GM23338 (cell line): Measurements from ENCODE around the gene DGKG. TPM values are rescaled to one million over a fixed set of nuclear protein-coding genes. Genes with fewer than 3 reads are reported as not detected.

Source experiments
- ATAC-seq: fragments of 200-7000 bp; cut with Tn5 transposase; 3 replicates; pipeline ENCODE4 v1.9.1; 2020
- DNase-seq: peaks from one replicate; pipeline ENCODE4 v3.0.0-alpha.2; 2015; ENCODE audit warnings: low spot score
- H2AFZ ChIP-seq: fragments of 200-600 bp; sonication (generic); 2 replicates; pipeline ENCODE4 v1.8.0; 2016; ENCODE audit warnings: antibody characterized with exemption, mild to moderate bottlenecking, moderate library complexity
- H3F3A ChIP-seq: fragments of 200-600 bp; sonication (generic); replicated peaks from 2 replicates; pipeline ENCODE4 v1.8.0; 2017; ENCODE audit warnings: antibody characterized with exemption, mixed run types, low read depth
- H3K27ac ChIP-seq: fragments of 200-600 bp; sonication (generic); 2 replicates; pipeline ENCODE4 v1.6.1; 2016; ENCODE audit warnings: low read depth
- H3K27me3 ChIP-seq: fragments of 200-600 bp; sonication (generic); 2 replicates; pipeline ENCODE4 v1.8.0; 2016; ENCODE audit warnings: mild to moderate bottlenecking, mixed run types, moderate library complexity; ENCODE audit not compliant: insufficient read depth
- H3K36me3 ChIP-seq: fragments of 200-600 bp; sonication (generic); 2 replicates; pipeline ENCODE4 v1.8.0; 2016; ENCODE audit warnings: mild to moderate bottlenecking; ENCODE audit not compliant: insufficient read depth
- H3K4me1 ChIP-seq: fragments of 200-600 bp; sonication (generic); 2 replicates; pipeline ENCODE4 v1.8.0; 2016; ENCODE audit warnings: mild to moderate bottlenecking, moderate library complexity; ENCODE audit not compliant: insufficient read depth
- H3K4me2 ChIP-seq: fragments of 200-600 bp; sonication (generic); 2 replicates; pipeline ENCODE4 v1.7.1; 2017; ENCODE audit warnings: mixed run types
- H3K4me3 ChIP-seq: fragments of 200-600 bp; sonication (generic); 2 replicates; pipeline ENCODE4 v1.6.1; 2016; ENCODE audit warnings: mixed run types
- H3K79me2 ChIP-seq: fragments of 200-600 bp; sonication (generic); replicated peaks from 2 replicates; pipeline ENCODE4 v1.8.0; 2017; ENCODE audit warnings: mild to moderate bottlenecking; ENCODE audit not compliant: insufficient read depth
- H3K9me2 ChIP-seq: fragments of 200-600 bp; sonication (generic); 2 replicates; pipeline ENCODE4 v1.8.0; 2017; ENCODE audit not compliant: insufficient read depth
- H4K20me1 ChIP-seq: fragments of 200-600 bp; sonication (generic); replicated peaks from 2 replicates; pipeline ENCODE4 v1.8.0; 2017; ENCODE audit warnings: mild to moderate bottlenecking; ENCODE audit not compliant: insufficient read depth
- H3K27ac Mint-ChIP-seq: 2 replicates; pipeline ENCODE4 v1.8.0; 2020; ENCODE audit warnings: inconsistent platforms, mild to moderate bottlenecking, moderate library complexity, mixed read lengths
- H3K27me3 Mint-ChIP-seq: 3 replicates; pipeline ENCODE4 v1.8.0; 2022; ENCODE audit warnings: low read depth, mild to moderate bottlenecking, moderate library complexity, mixed read lengths, inconsistent platforms; ENCODE audit not compliant: insufficient read depth, poor library complexity
- H3K36me3 Mint-ChIP-seq: 3 replicates; pipeline ENCODE4 v1.8.0; 2021; ENCODE audit warnings: low read depth, mild to moderate bottlenecking, inconsistent platforms, moderate library complexity, mixed read lengths
- H3K4me1 Mint-ChIP-seq: 3 replicates; pipeline ENCODE4 v1.8.0; 2020; ENCODE audit warnings: mild to moderate bottlenecking, inconsistent platforms, mixed read lengths
- H3K4me3 Mint-ChIP-seq: 3 replicates; pipeline ENCODE4 v1.8.0; 2021; ENCODE audit warnings: moderate library complexity, mild to moderate bottlenecking, inconsistent platforms, mixed read lengths
- H3K9me3 Mint-ChIP-seq: 3 replicates; pipeline ENCODE4 v1.8.0; 2020; ENCODE audit warnings: moderate library complexity, mild to moderate bottlenecking, inconsistent platforms, mixed read lengths
- CREB1 ChIP-seq: fragments of 250-450 bp; sonication (Bioruptor Pico); IDR thresholded peaks from 2 replicates; pipeline ENCODE4 v1.5.0; 2020; ENCODE audit warnings: low read depth, mild to moderate bottlenecking, moderate library complexity
- ETS1 ChIP-seq: IDR thresholded peaks from 2 replicates; pipeline ENCODE4 v1.6.1; 2016; ENCODE audit warnings: antibody characterized with exemption
- EZH2 ChIP-seq: fragments of 200-600 bp; sonication (generic); IDR thresholded peaks from one replicate; pipeline ENCODE4 v1.8.0; 2017; ENCODE audit warnings: antibody characterized with exemption, mild to moderate bottlenecking, low read depth; ENCODE audit not compliant: unreplicated experiment
- NANOG ChIP-seq: IDR thresholded peaks from 2 replicates; pipeline ENCODE4 v1.6.1; 2016; ENCODE audit warnings: antibody characterized with exemption, borderline replicate concordance
- STAT1 ChIP-seq: IDR thresholded peaks from one replicate; pipeline ENCODE4 v1.6.1; 2016; ENCODE audit warnings: antibody characterized with exemption; ENCODE audit not compliant: unreplicated experiment
- ZNF462 ChIP-seq: fragments of 250-450 bp; sonication (Bioruptor Pico); IDR thresholded peaks from 2 replicates; pipeline ENCODE4 v1.5.0; 2020; ENCODE audit warnings: mild to moderate bottlenecking, moderate library complexity
- polyA plus RNA-seq: library from polyadenylated mRNA; unstranded; fragments of >200 nt; fragmentation: Nextera tagmentation; extraction: Ambion mirVana; gene quantifications from 2 replicates; pipeline ENCODE4 v1.2.1, GENCODE V29; 2016
- total RNA-seq: library from RNA; depleted of rRNA; stranded (reverse); fragments of >200 nt; shearing (Covaris generic); gene quantifications from 2 replicates; pipeline ENCODE4 v1.2.3, GENCODE V29; 2014

Gene DGKG
- total and polyA plus RNA-seq, 2 experiments from 2014 or later, result 0.14 to 0.31 TPM

- TF ChIP-seq ZNF462 (CRISPR knock-in tag) (no peak), CREB1 (CRISPR knock-in tag) (no peak), EZH2 (no peak), STAT1 (no peak), NANOG (no peak)
Measured at GRCh38 chr3:186287711-186288110, 74.3 kb downstream of the DGKG start (continued).

DNA sequence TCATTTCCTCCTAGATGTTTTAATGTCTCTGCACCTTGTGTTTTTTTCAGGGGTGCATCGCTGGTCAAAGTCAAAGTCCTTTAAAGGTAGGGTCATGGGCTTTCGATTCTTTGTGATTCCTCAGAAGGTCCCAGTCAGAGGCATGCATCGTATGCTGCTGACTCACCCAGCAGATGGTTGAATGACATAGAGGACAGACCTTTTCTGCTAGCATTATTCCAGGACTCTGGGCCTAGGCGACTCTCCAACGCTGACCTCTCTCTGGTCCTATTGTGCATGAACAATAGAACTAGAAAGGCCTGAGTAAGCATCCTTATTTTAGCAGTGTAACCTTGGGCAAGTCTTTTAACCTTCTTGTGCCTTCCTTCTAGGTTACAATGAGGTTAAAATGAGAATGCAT lies 75.9 kb downstream of the DGKG start:
- Histone ChIP-seq H3K79me2 (no peaks in the 10 kb centered on the region), H3K4me2 (no peak overlapping the region), H3F3A (no peaks in the 10 kb centered on the region), H2AFZ (peak overlapping the region; percentile 47; the same call in 1 of the 2 replicates), H4K20me1 (no peaks in the 10 kb centered on the region), H3K9me2 (no peaks in the 10 kb centered on the region), H3K4me3 (no peak overlapping the region), H3K27ac (no peak overlapping the region), H3K4me1 (no peaks in the 10 kb centered on the region), H3K27me3 (no peaks in the 10 kb centered on the region), H3K36me3 (no peaks in the 10 kb centered on the region)
- no peaks in the 10 kb centered on the region for H3K9me3 Mint-ChIP-seq
- H3K36me3 Mint-ChIP-seq, result no peaks in the 10 kb centered on the region
- H3K4me1 Mint-ChIP-seq, result peaks cover 2% of the 10 kb centered on the region; the same call in 1 of the 3 replicates
- H3K4me3 Mint-ChIP-seq, result no peak overlapping the region
- H3K27ac Mint-ChIP-seq, result peak overlapping the region; percentile 30; the same call in 1 of the 2 replicates
- peaks cover 4% of the 10 kb centered on the region for H3K27me3 Mint-ChIP-seq
- DNase-seq (no peak), ATAC-seq (no peak)
- peak; percentile 2; the same call in 1 of the 2 replicates for TF ChIP-seq ZNF462 (CRISPR knock-in tag)
- no peak for TF ChIP-seq ETS1
- no peak for TF ChIP-seq EZH2
